ENCODE data around the gene MTCL1.

DNA sequence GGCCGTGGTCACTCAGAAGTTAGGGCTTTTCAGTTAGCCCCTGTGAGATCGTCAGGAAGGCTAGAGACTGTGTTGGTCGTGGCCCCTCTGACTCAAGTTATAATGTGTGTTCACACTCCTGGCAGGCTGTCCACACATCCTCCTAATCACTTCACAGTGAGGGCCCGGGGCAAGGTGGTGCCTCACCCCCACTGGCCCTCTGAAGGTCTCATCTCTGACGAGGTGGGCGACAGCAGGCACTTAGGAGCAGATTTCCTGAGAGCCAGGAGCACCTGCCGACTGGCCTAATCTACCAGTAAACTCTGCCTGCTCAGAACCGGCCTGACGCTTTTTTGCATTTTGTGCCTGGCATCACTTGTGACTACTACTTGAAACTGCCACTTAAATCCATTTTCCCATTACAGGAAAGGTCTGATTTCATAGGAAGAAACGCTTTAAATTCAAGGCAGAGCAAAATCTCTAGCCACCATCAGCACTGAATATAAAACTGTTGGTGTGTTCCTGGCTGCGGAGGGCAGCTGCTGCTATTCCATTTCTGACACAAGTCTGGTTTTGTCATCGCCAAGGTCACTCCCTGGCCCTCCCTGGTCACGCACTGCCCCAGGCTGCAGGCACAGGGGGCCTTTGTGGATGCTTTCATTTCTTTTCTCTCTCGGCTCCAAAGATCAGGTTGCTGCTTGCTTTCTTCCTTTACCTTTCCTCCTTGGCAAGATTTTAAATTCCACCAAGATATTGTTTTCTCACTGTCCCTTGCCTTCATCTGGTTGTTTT, 48.1 kb upstream of the MTCL1 start:
- no peak for TF ChIP-seq CTCF (IDR thresholded peaks at IDR 0.05)
- no peak for TF ChIP-seq POLR2A (IDR thresholded peaks at IDR 0.05)

Data from right lobe of liver (tissue), 4 donors.